NCI-H345 treated with DMSO at 0.1 percent for 48 hours (cell line): Measurements from ENCODE around the gene PRSS8.
A peak's percentile ranks its signal among the peaks of the same experiment; 100 is the strongest.
"Not testable (repeated sequence)": the region's sequence is repeated elsewhere in the genome, so short reads cannot be mapped to it uniquely, and the experiment has no call there.

ENCODE experiments used
- DNase-seq: peaks from one replicate; lab custom pipeline; 2025; ENCODE audit not compliant: unreplicated experiment; lab: John Stamatoyannopoulos, UW

PRSS8 gene

GRCh38 chr16:31145398-31145990 lies 10.0 kb upstream of the PRSS8 start:
- no peak for DNase-seq

GRCh38 chr16:31144418-31144817 lies 8.9 kb upstream of the PRSS8 start:
- DNase-seq, result not testable (repeated sequence)

DNA sequence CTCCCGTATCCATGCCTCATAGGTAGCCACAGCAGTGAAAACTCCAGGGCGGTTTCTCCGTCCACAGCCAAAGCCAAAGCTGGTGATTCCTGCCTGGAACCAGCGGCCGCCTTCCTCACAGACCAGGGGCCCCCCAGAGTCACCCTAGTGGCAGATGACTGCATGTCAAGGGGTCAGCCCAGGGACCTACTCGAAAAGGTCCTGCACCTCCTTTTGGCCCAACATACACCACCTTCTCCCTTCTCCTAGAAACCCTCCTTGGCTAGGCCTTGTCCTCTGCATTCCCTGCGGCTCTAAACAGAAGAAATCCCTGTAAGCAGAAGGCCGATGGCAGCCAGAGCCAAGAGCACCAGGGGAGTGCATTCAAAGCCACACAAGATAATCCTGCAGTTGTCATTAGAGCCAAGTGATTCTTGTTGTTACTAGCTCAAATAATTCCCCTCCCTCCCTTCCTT lies 8.2 kb upstream of the PRSS8 start:
- no peak for DNase-seq

DNA sequence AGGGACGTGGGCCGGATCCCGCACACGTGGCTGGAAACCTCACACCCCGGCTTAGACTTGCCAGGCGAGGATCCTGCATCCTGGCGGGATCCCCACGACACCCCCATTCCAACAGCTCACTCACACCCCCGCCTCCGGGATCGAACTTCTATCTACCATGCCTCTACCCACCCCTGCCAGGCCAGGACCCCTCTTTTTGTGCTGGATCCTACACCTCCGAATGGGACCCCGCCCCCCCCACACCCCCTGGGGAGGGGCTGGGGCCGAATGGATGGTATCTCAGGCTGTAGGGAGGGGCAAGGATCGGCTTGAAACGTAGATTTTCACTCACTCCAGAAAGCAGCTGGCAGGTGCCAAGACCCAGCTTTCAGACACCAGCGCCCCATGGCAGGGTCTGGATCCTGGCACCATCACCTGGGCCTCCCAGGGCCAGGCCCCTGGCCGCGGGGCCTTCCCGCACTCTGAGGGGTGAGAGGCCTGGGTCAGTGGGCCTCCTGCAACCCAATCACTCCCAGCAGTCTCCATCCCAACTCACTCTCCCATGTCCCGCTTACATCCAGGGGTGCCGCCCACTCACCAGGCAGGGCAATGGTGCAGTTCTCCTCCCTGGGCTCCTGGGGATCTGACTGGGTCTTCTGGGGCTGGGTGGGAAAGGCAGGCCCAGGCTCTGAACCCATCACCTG lies 7.6 kb upstream of the PRSS8 start:
- DNase-seq, result no peak

DNA sequence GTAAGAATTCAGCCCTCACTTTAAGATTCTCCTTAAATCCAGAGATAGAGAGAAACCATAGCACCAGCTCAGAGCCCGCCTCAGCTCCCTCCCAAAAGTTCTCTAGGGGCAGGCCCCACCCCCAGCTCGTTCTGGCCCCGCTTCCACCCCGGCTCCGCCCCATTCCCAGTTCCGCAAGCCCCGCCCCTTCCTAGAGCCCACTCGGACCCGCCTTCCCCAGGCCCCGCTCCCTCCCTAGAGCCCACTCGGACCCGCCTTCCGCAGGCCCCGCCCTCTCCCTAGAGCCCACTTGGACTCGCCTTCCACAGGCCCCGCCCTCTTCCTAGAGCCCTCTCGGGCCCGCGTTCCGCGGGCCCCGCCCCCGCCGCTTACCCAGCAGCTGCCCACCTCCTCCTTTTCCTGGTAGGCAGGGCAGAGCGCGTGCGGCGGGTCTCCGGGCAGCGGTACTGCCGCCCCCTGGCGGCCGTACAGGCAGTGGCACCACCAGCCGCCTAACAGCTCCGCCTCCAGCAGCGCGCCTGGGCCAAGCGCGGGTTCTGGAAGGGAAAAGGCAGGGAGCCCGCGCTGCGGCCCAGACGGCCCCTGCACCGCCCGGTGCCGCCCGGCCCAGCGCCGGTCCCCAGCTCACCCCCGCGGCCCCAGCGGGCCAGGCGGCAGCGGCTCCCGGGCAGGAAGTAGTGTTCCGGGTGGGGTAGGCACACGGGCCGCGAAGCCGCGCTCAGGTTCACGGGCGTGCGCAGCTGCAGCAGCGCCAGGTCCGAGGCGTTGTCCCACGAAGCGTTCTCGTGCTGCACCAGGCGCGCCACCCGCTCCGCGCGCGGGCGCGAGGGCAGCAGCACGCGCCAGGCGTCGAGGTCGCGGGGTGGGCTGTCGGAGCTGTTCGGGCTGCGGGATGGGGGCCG lies 6.8 kb upstream of the PRSS8 start:
- peak; percentile 99 for DNase-seq

DNA sequence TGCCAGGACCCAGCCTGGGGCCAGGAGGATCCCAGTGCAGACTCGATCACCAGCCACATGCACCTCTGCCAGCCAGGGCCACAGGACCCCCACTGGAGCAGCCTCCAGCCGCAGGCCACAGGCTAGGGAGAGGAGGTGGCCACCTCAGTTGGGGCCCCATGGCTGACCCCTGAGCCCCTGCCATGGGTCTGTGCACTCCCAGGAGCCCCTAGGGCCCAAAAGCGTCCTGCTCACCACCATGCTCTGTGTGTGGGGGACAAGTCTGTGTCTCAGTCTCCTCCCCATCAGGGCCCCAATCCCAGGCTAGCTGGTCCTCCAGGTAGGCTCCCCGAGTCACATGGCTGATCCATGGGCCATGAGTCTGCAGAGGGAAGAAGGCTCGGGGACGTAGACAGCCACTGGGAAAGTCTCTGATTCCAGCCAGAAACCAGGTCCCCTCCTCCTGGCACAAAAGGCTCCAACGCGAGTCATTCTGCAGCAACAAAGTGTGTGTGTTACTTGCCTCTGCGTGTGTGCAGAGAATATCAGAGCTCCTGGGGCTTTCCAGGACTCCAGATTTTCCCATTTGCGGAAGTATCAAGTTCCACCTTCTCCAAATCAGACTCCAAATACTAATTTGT lies 6.1 kb upstream of the PRSS8 start:
- DNase-seq, result no peak

DNA sequence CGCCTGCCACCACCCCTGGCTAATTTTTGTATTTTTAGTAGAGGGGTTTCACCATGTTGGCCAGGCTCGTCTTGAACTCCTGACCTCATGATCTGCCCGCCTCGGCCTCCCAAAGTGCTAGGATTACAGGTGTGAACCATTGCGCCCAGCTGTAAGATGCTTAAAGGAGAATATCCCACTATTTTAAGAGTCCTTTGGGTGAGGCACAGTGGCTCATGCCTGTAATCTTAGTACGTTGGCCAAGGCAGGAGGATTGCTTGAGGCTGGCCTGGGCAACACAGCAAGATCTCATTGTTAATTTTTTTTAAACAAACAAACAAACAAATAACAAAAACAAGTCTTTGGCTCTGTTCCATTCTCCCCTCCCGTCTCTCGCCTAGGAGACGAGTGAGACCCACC lies 5.5 kb upstream of the PRSS8 start:
- DNase-seq, result not testable (repeated sequence)

DNA sequence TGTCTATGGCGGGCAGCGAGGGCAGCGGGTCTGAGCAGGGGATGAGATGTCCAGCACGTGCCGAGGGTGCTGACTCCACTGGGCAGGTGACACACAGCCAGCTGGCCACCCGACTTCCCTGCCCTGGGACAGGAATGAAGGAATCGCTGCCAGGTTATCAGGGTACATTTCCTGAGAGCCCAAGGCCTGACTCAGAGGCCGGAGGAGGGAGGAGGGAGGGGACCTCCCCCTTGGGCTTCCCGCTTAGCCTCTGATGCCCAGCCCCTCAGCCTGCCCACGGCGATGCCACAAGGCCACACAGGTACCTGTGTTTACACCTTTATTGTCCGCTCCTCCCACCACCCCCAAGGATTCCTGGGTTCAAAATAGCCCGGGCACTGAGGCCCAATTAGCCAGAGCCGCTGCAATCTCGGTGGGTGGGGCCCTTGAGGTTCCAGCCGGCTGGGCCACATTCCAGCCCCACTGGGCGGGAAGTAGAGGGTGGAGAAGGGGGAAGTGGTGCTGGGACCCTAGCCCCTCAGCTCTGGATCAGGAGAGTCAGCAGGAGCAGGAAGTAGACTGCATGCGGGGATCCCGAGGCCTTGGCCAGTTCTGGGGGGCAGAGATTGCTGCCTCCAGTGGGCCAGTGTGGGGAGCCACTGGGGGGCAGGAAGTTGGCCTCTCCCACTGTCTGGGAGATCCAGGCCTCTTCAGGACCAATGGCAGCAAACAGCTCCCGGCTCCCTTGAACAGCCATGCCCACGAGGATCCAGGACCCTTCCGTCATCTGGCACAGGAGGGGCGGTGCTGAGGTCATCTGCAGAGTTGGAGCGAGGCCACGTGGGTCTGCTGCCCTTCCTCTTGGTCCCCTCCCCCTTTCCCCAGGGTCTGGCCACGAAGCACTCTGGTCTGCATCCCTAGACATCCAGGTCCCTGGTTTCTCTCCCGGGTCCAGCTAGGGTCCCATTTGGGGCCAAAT lies 3.4 kb upstream of the PRSS8 start:
- DNase-seq, result no peak

GRCh38 chr16:31136822-31137499 lies 1.4 kb upstream of the PRSS8 start:
- not testable (repeated sequence) for DNase-seq

DNA sequence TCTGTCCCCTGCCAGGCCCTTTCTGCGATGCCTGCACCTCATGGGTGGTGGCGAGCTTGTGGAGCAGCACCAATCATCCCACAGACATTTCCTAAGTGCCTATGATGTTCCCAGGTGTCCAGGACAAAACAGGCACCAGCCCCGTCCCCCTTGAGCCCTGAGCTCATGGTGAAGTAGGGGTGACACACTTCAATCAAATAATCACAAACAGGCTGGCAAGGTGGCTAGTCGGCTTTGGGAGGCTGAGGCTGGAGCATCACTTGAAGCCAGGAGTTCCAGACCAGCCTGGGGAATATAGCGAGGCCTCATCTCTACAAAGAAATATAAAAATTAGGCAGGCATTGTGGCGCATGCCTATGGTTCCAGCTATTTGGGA lies 748 bp upstream of the PRSS8 start:
- DNase-seq, result no peak

GRCh38 chr16:31134625-31135534 lies 647 bp downstream of the PRSS8 start:
- no peak for DNase-seq

GRCh38 chr16:31134091-31134571 lies 1.4 kb downstream of the PRSS8 start:
- DNase-seq, result no peak

GRCh38 chr16:31133046-31133501 lies 2.5 kb downstream of the PRSS8 start:
- DNase-seq, result no peak

DNA sequence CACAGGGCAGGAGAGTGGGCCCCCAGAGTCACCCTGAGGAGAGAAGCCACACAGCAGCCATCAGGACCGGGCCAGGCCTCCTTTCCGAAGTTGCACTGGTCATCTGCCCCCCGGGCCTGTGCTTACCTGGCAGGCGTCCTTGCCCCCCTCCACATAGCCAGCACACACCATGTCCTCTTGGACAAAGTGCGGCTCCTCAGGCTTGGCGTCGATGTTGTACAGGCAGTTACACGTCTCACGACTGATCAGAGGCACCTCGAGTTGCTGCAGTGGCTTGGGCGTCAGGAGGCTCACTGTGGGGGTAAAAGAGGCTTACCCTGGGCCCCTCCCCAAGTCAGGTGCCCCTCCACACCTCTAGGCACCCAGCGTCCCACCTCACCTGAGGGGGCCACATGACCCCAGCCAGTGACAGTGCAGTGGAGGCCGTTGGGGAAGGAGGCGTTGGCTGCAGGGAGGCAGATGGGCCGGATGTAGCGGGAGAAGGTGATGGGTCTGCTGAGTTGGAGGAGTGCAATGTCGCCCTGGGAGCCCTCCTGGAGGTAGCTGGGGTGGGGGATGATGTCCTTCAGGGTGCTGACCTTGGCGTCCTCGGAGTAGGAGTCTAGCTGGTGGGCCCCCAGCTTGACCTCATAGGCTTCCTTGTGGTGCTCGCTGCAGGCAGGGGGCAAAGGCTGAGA lies 3.1 kb downstream of the PRSS8 start:
- no peak for DNase-seq

DNA sequence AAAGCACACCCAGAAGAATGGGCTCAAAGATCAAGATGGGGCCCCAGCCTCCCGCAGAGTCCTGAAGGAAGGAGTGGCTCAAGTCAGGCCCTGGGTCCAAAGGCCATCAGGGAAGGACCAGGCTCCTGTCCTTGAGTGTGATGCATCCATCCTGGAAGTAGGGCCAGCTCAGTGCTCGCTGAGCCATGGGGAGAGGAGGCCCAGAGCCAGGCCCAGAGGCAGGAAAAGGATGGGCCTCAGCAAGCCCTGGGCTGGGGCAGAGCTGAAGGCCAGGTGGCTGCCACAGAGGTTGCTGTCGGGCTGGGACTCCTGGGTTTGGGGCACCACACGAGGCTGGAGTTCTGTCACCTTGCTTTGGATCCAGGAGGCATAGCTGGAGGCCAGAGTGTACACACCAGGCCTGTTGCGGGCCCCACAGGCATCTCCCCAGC lies 3.7 kb downstream of the PRSS8 start:
- no peak for DNase-seq

- DNase-seq, result no peak
These were observed 4.1 kb downstream of the PRSS8 start for GRCh38 chr16:31131416-31131815.

DNA sequence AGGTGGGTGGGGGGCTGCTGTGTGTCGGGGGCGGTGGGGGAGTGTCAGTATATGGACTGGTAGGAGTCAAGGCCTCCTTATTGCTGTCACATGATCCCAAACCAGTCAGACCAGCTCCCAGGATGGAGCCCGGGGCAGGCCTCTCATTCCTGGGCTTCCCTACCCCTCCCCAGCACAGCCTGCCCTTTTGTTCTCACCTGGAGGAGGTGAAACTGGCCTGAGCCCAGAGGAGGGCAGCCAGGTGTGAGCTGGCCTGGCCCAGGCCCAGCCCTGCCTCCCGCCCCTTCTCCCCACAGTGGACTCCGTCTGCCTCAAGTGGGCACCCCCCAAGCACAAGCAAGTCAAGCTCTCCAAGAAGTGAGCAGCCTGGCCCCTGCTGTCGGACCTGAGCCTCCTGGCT lies 4.6 kb downstream of the PRSS8 start:
- no peak for DNase-seq

GRCh38 chr16:31130336-31130891 lies 5.1 kb downstream of the PRSS8 start:
- DNase-seq, result no peak
